GM21515 (cell line): ENCODE measurements around the gene GRHL1.
"Not testable (repeated sequence)": the region's sequence is repeated elsewhere in the genome, so short reads cannot be mapped to it uniquely, and the experiment has no call there.

Source experiments
- ATAC-seq: cut with Tn5 transposase; IDR thresholded peaks from one replicate; pipeline ENCODE4 v1.9.1; 2021; ENCODE audit not compliant: unreplicated experiment

The GRHL1 gene

DNA sequence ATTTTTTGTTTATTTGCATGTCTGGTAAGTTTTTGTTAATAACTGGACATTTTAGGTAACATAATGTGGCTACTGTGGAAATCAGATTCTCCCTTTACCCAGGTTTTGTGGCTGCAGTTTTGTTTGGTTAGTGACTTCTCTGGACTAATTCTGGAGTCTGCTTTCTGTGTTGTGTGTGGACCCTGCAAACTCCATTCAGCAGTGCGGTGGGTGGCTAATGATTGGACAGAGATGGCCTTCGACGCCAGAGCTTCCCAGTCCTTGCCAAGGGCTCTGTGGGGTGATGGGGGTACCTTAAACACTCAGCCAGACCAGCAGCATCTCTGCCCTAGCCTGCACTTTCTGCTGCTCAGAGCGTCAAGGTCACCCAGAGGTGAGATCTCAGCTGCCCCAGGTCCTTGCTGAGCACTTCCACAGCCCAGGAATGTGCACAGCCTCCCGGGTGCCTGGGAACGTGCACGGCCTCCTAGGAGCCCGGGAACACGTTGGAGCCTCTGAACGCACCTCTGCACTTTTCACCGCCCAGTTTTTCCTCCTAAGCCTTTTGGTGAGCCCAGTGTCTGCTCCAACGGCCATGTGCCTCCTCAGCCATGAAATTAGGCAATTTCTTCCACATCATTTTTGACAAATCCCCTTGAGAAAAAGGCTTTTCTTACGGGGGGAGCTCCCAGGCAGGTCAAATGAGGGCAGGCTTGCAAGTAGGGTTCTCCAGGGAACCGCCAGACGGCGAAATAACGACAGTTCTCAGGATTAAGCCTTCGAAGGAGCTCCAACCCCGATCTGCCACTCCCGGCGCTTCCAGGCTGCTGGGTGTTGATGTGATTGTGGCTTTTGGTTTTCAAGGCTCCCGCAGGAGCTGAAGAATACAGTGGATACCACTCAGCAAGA is 56.7 kb downstream of the GRHL1 start:
- no peak for ATAC-seq

- ATAC-seq = no peak
Measured at GRCh38 chr2:10008809-10009176, 57.3 kb downstream of the GRHL1 start.

DNA sequence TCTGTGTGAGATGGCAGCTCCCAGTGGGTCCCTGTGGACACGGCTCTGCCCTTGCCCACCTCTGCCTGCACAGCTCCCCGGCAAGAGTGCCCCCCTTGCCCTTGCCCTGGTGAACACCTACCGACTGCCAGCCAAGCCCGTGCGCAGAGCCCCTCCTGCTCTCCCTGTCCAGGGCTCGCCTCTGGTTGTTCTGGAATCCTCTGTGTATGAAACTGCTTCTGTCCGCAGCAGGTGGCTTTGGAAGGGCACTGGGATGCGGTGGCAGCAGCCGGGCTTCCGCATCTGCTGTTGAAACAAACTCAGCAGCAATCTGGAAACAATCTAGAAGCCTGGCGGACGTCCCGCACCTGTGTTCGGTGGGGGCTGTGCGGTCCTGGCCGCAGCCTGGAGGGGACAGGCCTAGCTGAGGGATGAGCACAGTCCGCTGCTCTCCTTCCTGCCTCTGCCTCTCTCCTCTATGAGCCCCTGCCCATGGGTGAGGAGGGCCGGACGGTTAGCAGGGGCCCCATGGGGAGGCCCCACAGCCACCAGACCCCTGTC is 57.8 kb downstream of the GRHL1 start:
- no peak for ATAC-seq

GRCh38 chr2:10009811-10010781 is 58.6 kb downstream of the GRHL1 start:
- no peak for ATAC-seq

GRCh38 chr2:10010861-10011605 is 59.5 kb downstream of the GRHL1 start:
- ATAC-seq = not testable (repeated sequence)

DNA sequence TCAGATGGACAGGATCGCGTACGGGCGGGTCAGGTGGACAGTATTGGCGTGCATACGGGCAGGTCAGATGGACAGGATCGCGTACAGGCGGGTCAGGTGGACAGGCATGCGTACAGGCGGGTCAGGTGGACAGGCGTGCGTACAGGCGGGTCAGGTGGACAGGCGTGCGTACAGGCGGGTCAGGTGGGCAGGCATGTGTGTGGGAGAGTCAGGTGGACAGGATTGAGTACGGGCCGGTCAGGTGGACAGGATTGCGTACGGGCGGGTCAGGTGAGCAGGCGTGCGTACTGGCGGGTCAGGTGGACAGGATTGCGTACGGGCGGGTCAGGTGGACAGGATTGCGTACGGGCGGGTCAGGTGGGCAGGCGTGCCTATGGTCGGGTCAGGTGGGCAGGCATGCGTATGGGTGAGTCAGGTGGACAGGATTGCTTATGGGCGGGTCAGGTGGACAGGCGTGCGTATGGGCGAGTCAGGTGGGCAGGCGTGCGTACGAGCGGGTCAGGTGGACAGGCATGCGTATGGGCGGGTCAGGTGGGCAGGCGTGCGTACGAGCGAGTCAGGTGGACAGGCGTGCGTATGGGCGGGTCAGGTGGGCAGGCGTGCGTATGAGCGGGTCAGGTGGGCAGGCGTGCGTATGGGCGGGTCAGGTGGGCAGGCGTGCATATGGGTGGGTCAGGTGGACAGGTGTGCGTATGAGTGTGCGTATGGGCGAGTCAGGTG is 60.3 kb downstream of the GRHL1 start:
- ATAC-seq = not testable (repeated sequence)

DNA sequence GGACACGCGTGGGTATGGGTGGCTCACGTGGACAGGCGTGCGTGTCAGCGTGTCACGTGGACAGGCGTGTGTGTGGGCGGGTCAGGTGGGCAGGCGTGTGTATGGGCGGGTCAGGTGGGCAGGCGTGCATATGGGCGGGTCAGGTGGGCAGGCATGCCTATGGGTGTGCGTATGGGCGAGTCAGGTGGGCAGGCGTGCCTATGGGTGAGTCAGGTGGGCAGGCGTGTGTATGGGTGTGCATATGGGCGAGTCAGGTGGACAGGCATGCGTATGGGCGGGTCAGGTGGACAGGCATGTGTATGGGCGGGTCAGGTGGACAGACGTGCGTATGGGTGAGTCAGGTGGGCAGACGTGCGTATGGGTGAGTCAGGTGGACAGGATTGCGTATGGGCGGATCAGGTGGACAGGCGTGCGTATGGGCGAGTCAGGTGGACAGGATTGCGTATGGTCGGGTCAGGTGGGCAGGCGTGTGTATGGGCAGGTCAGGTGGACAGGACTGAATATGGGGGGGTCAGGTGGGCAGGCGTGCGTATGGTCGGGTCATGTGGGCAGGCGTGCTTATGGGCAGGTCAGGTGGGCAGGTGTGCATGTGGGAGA is 61.0 kb downstream of the GRHL1 start:
- ATAC-seq = not testable (repeated sequence)

GRCh38 chr2:10012963-10013461 is 61.5 kb downstream of the GRHL1 start:
- no peak for ATAC-seq

- ATAC-seq = not testable (repeated sequence)
Measured at GRCh38 chr2:10013651-10014417, 62.3 kb downstream of the GRHL1 start.

- ATAC-seq = no peak
Measured at GRCh38 chr2:10014418-10015190, 63.1 kb downstream of the GRHL1 start.

DNA sequence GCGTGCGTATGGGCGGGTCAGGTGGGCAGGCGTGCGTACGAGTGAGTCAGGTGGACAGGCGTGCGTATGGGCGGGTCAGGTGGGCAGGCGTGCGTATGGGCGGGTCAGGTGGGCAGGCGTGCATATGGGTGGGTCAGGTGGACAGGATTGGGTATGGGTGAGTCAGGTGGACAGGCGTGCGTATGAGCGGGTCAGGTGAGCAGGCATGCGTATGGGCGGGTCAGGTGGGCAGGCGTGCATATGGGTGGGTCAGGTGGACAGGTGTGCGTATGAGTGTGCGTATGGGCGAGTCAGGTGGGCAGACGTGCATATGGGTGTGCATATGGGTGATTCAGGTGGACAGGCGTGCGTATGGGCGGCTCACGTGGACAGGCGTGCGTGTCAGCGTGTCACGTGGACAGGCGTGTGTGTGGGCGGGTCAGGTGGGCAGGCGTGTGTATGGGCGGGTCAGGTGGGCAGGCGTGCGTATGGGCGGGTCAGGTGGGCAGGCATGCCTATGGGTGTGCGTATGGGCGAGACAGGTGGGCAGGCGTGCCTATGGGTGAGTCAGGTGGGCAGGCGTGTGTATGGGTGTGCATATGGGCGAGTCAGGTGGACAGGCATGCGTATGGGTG is 64.0 kb downstream of the GRHL1 start:
- not testable (repeated sequence) for ATAC-seq

DNA sequence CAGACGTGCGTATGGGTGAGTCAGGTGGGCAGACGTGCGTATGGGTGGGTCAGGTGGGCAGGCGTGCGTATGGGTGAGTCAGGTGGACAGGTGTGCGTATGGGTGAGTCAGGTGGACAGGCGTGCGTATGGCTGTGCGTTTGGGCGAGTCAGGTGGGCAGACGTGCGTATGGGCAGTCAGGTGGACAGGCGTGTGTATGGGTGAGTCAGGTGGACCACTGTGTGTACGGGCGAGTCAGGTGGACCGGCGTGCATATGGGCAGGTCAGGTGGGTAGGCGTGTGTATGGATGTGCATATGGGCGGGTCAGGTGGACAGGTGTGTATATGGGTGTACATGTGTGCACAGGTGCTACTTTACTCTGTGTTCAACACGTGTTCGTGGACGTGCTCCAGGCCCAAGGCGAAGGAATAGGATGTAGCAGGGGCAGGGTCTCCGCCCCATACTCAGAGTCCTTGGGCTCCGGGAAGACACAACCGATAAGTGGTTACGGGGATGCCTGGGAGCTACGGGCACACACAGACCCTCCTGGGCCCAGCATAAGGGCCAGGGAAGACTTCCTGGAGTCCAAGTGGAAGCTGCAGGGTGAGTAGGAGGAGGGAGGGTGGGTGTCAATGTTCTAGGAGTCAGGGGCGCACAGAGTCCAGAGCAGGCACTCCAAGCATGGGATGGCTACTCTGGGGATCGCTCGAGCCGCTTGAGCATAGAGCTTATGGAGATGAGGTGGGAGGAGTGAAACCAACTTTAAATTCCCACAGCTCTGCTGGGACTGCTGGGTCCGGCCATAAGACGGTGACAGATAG is 64.7 kb downstream of the GRHL1 start:
- ATAC-seq = no peak

DNA sequence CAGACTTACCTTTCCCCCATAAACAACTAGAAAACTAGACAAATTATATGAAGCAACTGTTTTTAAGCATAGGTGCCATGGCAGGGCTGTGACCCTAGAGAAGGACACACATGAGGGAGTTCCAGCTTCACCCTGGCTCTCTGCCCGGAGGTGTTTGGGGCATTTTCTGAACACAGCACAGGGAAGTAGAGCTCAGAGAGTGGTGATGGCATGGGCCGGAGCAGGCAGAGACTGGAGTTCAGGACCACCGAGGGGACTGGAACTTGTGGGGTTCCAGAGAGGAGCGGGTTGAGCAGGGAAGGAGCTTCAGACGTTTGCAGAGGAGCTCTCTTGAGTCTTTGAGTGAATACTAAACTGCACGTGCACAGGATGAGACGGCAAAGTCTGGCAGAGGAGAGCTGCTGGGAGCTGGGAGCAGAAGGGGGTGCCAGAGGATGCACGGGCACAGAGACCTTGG is 65.3 kb downstream of the GRHL1 start:
- ATAC-seq = no peak

DNA sequence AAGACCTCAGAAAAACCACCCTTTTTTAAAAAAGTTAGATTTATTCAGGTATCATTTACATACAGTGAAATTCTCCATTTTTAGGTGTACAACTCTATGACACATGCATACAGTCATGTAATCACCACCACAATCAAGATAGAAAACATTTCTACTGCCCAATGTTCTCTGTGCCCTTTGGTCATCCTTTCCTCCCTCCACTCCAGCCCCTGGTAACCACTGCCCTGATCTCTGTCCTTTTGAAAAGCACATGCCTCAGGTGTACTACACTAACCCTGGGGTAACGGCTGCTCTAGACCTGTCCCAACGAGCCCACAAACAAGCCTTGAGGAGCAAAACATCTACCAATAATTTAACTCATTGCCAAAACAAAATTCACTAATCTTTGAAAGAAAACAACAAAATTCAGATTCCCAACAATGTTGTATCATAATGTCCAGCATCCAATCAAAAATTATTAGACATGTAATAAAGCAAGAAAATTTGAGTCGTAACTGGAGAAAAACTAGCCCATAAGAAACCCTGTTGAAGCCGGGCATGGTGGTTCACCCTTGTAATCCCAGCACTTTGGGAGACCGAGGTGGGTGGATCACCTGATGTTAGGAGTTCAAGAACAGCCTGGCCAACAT is 65.9 kb downstream of the GRHL1 start:
- no peak for ATAC-seq

- no peak for ATAC-seq
Measured at GRCh38 chr2:10019174-10019573, 67.7 kb downstream of the GRHL1 start.
